Liver (tissue), 9 donors: Measurements from ENCODE around the gene NEURL1. TPM values are rescaled to one million over a fixed set of nuclear protein-coding genes. Genes with fewer than 3 reads are reported as not detected.

Experiments used
- DNase-seq: peaks from one replicate; pipeline ENCODE4 v3.0.0-alpha.2; 2017; ENCODE audit warnings: low spot score
- H3K27ac ChIP-seq, 2 donors: one replicate each; pipeline ENCODE4 v1.7.0; 2013; ENCODE audit warnings: inconsistent platforms in 2 of 2, low read length in 2 of 2, control low read depth in 1 of 2, low read depth in 1 of 2, mild to moderate bottlenecking in 1 of 2
- H3K27me3 ChIP-seq, 4 donors: one replicate each; pipeline versions ENCODE4 v1.6.1 to v1.7.0; 2013; ENCODE audit warnings: low read length in 3 of 4, inconsistent platforms in 1 of 4, mild to moderate bottlenecking in 1 of 4, moderate library complexity in 1 of 4; ENCODE audit not compliant: control insufficient read depth in 4 of 4, insufficient read depth in 4 of 4
- H3K36me3 ChIP-seq, 4 donors: one replicate each; pipeline versions ENCODE4 v1.6.1 to v1.7.0; 2013; ENCODE audit warnings: low read length in 3 of 4, mild to moderate bottlenecking in 3 of 4, low read depth in 1 of 4, moderate library complexity in 1 of 4; ENCODE audit not compliant: control insufficient read depth in 4 of 4, insufficient read depth in 3 of 4
- H3K4me1 ChIP-seq, 4 donors: one replicate each; pipeline versions ENCODE4 v1.6.1 to v1.7.0; 2013; ENCODE audit warnings: low read length in 3 of 4, mild to moderate bottlenecking in 3 of 4, moderate library complexity in 1 of 4; ENCODE audit not compliant: control insufficient read depth in 4 of 4, insufficient read depth in 4 of 4
- H3K4me3 ChIP-seq, 3 donors: one replicate each; pipeline versions ENCODE4 v1.6.1 to v1.7.0; 2013; ENCODE audit warnings: low read length in 3 of 3, control low read depth in 1 of 3, low read depth in 1 of 3, mild to moderate bottlenecking in 1 of 3
- H3K9ac ChIP-seq, 2 donors: one replicate each; pipeline ENCODE4 v1.7.0; 2013; ENCODE audit warnings: low read length in 2 of 2, mild to moderate bottlenecking in 2 of 2, moderate library complexity in 2 of 2, control low read depth in 1 of 2, low read depth in 1 of 2
- H3K9me3 ChIP-seq, 4 donors: one replicate each; pipeline versions ENCODE4 v1.6.1 to v1.7.0; 2013; ENCODE audit warnings: low read length in 3 of 4; ENCODE audit not compliant: control insufficient read depth in 4 of 4
- EGR1 ChIP-seq, 2 donors: IDR thresholded peaks; 2 replicates each; pipeline ENCODE4 v1.6.1; 2016 to 2018; ENCODE audit warnings: antibody characterized with exemption in 2 of 2, low read depth in 2 of 2
- FOXA1 ChIP-seq: IDR thresholded peaks from 2 replicates; pipeline ENCODE4 v1.6.1; 2016; ENCODE audit warnings: antibody characterized with exemption
- FOXA2 ChIP-seq: IDR thresholded peaks from 2 replicates; pipeline ENCODE4 v1.6.1; 2016; ENCODE audit warnings: antibody characterized with exemption
- GABPA ChIP-seq, 2 donors: IDR thresholded peaks in 1 of 2; conservative IDR thresholded peaks in 1 of 2; 2 replicates each; pipeline ENCODE4 v1.6.1; 2016; ENCODE audit warnings: antibody characterized with exemption in 2 of 2, mild to moderate bottlenecking in 1 of 2, moderate library complexity in 1 of 2
- HNF4A ChIP-seq, 2 donors: conservative IDR thresholded peaks; 2 replicates each; pipeline ENCODE4 v1.6.1; 2016; ENCODE audit warnings: antibody characterized with exemption in 2 of 2, mild to moderate bottlenecking in 2 of 2
- NR2F2 ChIP-seq: IDR thresholded peaks from 2 replicates; pipeline ENCODE4 v1.6.1; 2016; ENCODE audit warnings: antibody characterized with exemption
- RAD21 ChIP-seq, 2 donors: IDR thresholded peaks; 2 replicates each; pipeline ENCODE4 v1.6.1; 2016; ENCODE audit warnings: antibody characterized with exemption in 2 of 2, mild to moderate bottlenecking in 2 of 2
- RXRA ChIP-seq, 2 donors: IDR thresholded peaks; 2 replicates each; pipeline ENCODE4 v1.6.1; 2017 to 2018; ENCODE audit warnings: antibody characterized with exemption in 2 of 2, mild to moderate bottlenecking in 1 of 2
- SP1 ChIP-seq: IDR thresholded peaks from 2 replicates; pipeline ENCODE4 v1.6.1; 2018; ENCODE audit warnings: antibody characterized with exemption, mild to moderate bottlenecking
- TAF1 ChIP-seq: conservative IDR thresholded peaks from 2 replicates; pipeline ENCODE4 v1.6.1; 2016; ENCODE audit warnings: antibody characterized with exemption, mild to moderate bottlenecking
- YY1 ChIP-seq: IDR thresholded peaks from 2 replicates; pipeline ENCODE4 v1.6.1; 2016; ENCODE audit warnings: antibody characterized with exemption, mild to moderate bottlenecking
- WGBS: extraction: QIAGEN DNeasy Blood & Tissue Kit; methylation state at CpG from one replicate; pipeline ENCODE4 v1.1.7; 2013; 5-methylcytosine and 5-hydroxymethylcytosine counted together
- polyA plus RNA-seq, 2 donors: library from polyadenylated mRNA; stranded (reverse) in 1 of 2; unstranded in 1 of 2; fragments of 200-250 nt in 1 of 2; fragments of >200 nt in 1 of 2; fragmentation: Nextera tagmentation in 1 of 2; extraction: Ambion mirVana in 1 of 2; gene quantifications; one replicate each; pipeline versions ENCODE4 v1.2.1 to v1.2.3, GENCODE V29; 2013 to 2015
- total RNA-seq, 2 donors: library from RNA; depleted of rRNA; stranded (reverse); fragments of >200 nt; gene quantifications; one replicate each; pipeline ENCODE4 v1.2.3, GENCODE V29; 2014
- TF ChIP-seq, protein P1 (sequence below): IDR thresholded peaks from 2 replicates; pipeline ENCODE4 v1.6.1; 2016; ENCODE audit warnings: antibody characterized with exemption
- TF ChIP-seq, protein P2 (sequence below): IDR thresholded peaks from 2 replicates; pipeline ENCODE4 v1.6.1; 2016; ENCODE audit warnings: antibody characterized with exemption
- TF ChIP-seq, protein P3 (sequence below): fragments of 150-350 bp; IDR thresholded peaks from 2 replicates; pipeline ENCODE4 v1.5.1; 2017; ENCODE audit warnings: improper control_type of control experiment, low read depth, low read length; ENCODE audit not compliant: missing input control
- TF ChIP-seq, protein P4 (sequence below): IDR thresholded peaks from 2 replicates; pipeline ENCODE4 v1.6.1; 2016; ENCODE audit warnings: antibody characterized with exemption
- donor health status: healthy.
- donor health status: healthy.
- donor health status: healthy.
- donor health status: healthy.
- donor health status: healthy.

Gene NEURL1
- total and polyA plus RNA-seq, 4 donors, result 0.11 to 3.9 (median 0.74) TPM

DNA sequence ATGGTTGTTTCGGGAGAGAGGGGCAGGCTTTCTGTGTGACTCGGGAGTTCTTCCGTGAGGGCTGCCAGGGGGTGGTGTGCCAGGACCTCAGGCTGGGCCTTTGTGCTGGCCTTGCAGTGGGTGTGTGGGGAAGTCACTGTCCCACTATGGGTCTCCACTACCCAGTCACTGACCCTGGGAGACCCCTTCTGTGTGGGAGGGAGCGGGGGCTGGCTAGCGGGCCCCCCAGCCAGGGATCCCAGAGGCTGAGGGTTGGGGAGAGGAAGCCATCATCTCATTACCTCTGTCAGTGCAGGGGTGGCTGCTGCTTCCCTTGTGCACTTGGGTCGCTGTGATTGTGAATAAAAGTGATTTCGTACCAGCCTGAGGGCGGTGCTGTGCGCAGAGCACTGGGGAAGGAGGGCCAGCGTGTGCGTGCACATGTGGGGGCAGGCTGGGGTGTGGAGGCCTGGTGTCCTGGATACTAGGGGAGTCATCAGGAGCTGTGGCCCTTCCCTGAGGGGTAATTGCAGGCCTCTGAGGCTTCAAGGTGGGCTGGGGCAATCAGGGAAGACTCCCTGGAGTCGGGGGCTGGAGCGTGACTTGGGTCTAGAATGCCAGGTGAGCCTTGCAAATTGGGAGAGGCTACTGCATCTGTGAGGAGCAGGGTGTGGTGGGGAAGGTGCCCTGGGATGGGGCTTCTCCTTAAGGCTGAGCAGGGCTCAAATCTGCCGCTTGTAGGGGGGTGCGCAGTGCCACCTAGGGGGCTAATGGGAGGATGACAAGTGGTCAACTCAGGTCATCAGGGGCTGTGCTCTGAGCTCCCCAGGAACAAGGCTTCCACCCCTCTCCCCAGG, 98.9 kb downstream of the NEURL1 start:
- H3K9me3 ChIP-seq, result no peaks in the 10 kb centered on the region
- no peak overlapping the region for H3K27ac ChIP-seq
- no peak for DNase-seq
- H3K36me3 ChIP-seq, result peaks cover 0 to 3% (median 0%) of the 10 kb centered on the region in 4 donors
- 87% methylated on average over 15 of the region's 15 CpGs for WGBS
- no peak overlapping the region for H3K4me3 ChIP-seq
- TF ChIP-seq RXRA (IDR thresholded peaks at IDR 0.05), result peak in 1 of 2 donors; percentile 15
- TF ChIP-seq, protein P1, sequence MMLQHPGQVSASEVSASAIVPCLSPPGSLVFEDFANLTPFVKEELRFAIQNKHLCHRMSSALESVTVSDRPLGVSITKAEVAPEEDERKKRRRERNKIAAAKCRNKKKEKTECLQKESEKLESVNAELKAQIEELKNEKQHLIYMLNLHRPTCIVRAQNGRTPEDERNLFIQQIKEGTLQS, result no peak
- TF ChIP-seq FOXA1, result no peak
- TF ChIP-seq RAD21 (IDR thresholded peaks at IDR 0.05), result peak; percentile 76 to 84
- TF ChIP-seq, protein P2, sequence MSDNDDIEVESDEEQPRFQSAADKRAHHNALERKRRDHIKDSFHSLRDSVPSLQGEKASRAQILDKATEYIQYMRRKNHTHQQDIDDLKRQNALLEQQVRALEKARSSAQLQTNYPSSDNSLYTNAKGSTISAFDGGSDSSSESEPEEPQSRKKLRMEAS, result no peak
- no peak for TF ChIP-seq TAF1
- TF ChIP-seq FOXA2, result no peak
- TF ChIP-seq EGR1 (IDR thresholded peaks at IDR 0.05; ENCODE audit: low read depth in 2 of 2), result no peak
- TF ChIP-seq, protein P3, sequence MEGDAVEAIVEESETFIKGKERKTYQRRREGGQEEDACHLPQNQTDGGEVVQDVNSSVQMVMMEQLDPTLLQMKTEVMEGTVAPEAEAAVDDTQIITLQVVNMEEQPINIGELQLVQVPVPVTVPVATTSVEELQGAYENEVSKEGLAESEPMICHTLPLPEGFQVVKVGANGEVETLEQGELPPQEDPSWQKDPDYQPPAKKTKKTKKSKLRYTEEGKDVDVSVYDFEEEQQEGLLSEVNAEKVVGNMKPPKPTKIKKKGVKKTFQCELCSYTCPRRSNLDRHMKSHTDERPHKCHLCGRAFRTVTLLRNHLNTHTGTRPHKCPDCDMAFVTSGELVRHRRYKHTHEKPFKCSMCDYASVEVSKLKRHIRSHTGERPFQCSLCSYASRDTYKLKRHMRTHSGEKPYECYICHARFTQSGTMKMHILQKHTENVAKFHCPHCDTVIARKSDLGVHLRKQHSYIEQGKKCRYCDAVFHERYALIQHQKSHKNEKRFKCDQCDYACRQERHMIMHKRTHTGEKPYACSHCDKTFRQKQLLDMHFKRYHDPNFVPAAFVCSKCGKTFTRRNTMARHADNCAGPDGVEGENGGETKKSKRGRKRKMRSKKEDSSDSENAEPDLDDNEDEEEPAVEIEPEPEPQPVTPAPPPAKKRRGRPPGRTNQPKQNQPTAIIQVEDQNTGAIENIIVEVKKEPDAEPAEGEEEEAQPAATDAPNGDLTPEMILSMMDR, result peak; percentile 57
- TF ChIP-seq HNF4A (conservative IDR thresholded peaks at IDR 0.05), result no peak
- TF ChIP-seq, protein P4, sequence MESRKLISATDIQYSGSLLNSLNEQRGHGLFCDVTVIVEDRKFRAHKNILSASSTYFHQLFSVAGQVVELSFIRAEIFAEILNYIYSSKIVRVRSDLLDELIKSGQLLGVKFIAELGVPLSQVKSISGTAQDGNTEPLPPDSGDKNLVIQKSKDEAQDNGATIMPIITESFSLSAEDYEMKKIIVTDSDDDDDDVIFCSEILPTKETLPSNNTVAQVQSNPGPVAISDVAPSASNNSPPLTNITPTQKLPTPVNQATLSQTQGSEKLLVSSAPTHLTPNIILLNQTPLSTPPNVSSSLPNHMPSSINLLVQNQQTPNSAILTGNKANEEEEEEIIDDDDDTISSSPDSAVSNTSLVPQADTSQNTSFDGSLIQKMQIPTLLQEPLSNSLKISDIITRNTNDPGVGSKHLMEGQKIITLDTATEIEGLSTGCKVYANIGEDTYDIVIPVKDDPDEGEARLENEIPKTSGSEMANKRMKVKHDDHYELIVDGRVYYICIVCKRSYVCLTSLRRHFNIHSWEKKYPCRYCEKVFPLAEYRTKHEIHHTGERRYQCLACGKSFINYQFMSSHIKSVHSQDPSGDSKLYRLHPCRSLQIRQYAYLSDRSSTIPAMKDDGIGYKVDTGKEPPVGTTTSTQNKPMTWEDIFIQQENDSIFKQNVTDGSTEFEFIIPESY, result no peak
- TF ChIP-seq YY1, result no peak
- TF ChIP-seq NR2F2, result no peak
- no peaks in the 10 kb centered on the region for H3K27me3 ChIP-seq
- H3K4me1 ChIP-seq, result peaks cover 0 to 10% (median 4%) of the 10 kb centered on the region in 4 donors
- no peak overlapping the region for H3K9ac ChIP-seq

DNA sequence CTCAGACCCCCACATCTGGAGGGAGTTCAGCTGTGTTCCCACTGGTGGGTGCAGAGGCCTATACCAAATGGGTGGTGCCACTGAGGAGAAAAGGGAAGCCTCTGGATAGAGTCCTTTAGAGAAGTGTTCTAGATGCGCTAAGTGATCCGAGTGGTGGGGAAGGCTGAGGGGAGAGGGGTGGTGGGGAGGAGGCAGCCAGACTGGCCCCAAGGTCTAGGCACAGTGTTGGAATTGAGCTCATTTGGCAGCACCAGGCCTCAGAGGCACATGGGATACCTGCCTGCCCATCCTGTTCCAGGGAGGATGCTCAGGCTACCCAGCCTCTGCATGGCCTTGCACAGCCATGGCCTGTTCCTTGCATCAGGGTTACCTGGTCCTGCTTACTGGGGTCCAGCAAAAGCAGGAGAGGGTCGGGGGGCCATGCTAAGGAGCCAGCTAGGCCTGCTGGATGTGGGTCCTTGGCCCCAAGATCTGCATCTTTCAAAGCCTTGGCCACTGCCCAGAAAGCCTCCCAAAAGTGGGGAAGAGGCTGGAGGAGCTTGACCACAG, 99.6 kb downstream of the NEURL1 start:
- 82% methylated on average over 3 of the region's 3 CpGs for WGBS
- H3K9me3 ChIP-seq, result no peaks in the 10 kb centered on the region
- no peaks in the 10 kb centered on the region for H3K27me3 ChIP-seq
- no peaks in the 10 kb centered on the region for H3K36me3 ChIP-seq
- no peak overlapping the region for H3K4me3 ChIP-seq
- no peak overlapping the region for H3K27ac ChIP-seq
- H3K9ac ChIP-seq, result no peak overlapping the region
- no peak for DNase-seq
- H3K4me1 ChIP-seq, result peaks cover 0 to 10% (median 4%) of the 10 kb centered on the region in 4 donors
- TF ChIP-seq SP1 (no peak), RAD21 (IDR thresholded peaks at IDR 0.05) (no peak), GABPA (IDR thresholded peaks at IDR 0.05 in 1 of 2, conservative IDR thresholded peaks at IDR 0.05 in 1 of 2) (no peak), EGR1 (IDR thresholded peaks at IDR 0.05; ENCODE audit: low read depth in 2 of 2) (no peak)
